ENCODE data around the gene TEX38. TPM values are rescaled to one million over a fixed set of nuclear protein-coding genes. Genes with fewer than 3 reads are reported as not detected.

Gene TEX38
- total and polyA plus RNA-seq, 2 experiments from 2014 or later: not detected

DNA sequence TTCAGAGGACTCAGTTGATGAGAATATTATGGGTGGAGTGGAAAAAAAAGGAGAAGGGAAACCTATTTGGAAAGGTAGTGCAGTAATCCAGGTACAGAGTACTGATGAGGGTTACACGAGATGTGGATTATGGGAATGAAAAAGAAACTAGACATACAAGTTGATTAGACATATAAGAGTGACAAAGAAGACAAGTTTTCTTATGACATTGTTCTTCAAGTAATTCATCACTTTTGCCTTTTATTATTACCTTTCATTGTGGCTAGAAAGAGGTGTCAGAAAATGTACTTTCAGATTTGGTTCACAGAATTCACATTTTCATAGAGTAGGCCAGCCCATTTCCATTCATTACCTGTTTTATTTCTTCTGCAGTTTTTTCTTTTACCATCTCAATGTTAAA is 13.9 kb upstream of the TEX38 start:
- no peaks in the 10 kb centered on the region for H3K27me3 ChIP-seq (ENCODE audit: insufficient read depth)
- H3K9me2 ChIP-seq (ENCODE audit: insufficient read depth): no peaks in the 10 kb centered on the region
- Mint-ChIP-seq H3K27ac (no peak overlapping the region), H3K36me3 (ENCODE audit: low read depth) (peaks cover 26% of the 10 kb centered on the region), H3K4me1 (no peaks in the 10 kb centered on the region), H3K27me3 (ENCODE audit: insufficient read depth, low read depth, poor library complexity) (no peaks in the 10 kb centered on the region), H3K4me3 (no peak overlapping the region), H3K9me3 (no peaks in the 10 kb centered on the region)
- no peak overlapping the region for H3K4me3 ChIP-seq
- H3K4me1 ChIP-seq (ENCODE audit: insufficient read depth): no peaks in the 10 kb centered on the region
- no peak overlapping the region for H3K27ac ChIP-seq (ENCODE audit: low read depth)
- no peaks in the 10 kb centered on the region for H3F3A ChIP-seq (replicated peaks; ENCODE audit: low read depth)
- H3K79me2 ChIP-seq (replicated peaks; ENCODE audit: insufficient read depth): 0 out of 2 replicates have a peak, but pooled peaks cover 4% of the 10 kb centered on the region
- DNase-seq (ENCODE audit: low spot score): no peak
- no peak overlapping the region for H2AFZ ChIP-seq
- ATAC-seq: no peak
- no peak for TF ChIP-seq CREB1 (CRISPR knock-in tag; IDR thresholded peaks at IDR 0.05; ENCODE audit: low read depth)
- TF ChIP-seq, protein P1, sequence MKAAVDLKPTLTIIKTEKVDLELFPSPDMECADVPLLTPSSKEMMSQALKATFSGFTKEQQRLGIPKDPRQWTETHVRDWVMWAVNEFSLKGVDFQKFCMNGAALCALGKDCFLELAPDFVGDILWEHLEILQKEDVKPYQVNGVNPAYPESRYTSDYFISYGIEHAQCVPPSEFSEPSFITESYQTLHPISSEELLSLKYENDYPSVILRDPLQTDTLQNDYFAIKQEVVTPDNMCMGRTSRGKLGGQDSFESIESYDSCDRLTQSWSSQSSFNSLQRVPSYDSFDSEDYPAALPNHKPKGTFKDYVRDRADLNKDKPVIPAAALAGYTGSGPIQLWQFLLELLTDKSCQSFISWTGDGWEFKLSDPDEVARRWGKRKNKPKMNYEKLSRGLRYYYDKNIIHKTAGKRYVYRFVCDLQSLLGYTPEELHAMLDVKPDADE (IDR thresholded peaks at IDR 0.05): no peak
- TF ChIP-seq EZH2phosphoT487 (IDR thresholded peaks at IDR 0.05; ENCODE audit: unreplicated experiment): no peak
- TF ChIP-seq, protein P2, sequence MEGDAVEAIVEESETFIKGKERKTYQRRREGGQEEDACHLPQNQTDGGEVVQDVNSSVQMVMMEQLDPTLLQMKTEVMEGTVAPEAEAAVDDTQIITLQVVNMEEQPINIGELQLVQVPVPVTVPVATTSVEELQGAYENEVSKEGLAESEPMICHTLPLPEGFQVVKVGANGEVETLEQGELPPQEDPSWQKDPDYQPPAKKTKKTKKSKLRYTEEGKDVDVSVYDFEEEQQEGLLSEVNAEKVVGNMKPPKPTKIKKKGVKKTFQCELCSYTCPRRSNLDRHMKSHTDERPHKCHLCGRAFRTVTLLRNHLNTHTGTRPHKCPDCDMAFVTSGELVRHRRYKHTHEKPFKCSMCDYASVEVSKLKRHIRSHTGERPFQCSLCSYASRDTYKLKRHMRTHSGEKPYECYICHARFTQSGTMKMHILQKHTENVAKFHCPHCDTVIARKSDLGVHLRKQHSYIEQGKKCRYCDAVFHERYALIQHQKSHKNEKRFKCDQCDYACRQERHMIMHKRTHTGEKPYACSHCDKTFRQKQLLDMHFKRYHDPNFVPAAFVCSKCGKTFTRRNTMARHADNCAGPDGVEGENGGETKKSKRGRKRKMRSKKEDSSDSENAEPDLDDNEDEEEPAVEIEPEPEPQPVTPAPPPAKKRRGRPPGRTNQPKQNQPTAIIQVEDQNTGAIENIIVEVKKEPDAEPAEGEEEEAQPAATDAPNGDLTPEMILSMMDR (conservative IDR thresholded peaks at IDR 0.05; ENCODE audit: low read depth in 2 of 2): no peak
- no peak for TF ChIP-seq EZH2 (IDR thresholded peaks at IDR 0.05; ENCODE audit: low read depth, unreplicated experiment)
- TF ChIP-seq POLR2AphosphoS5 (IDR thresholded peaks at IDR 0.05; ENCODE audit: low read depth): no peak
- TF ChIP-seq STAT1 (IDR thresholded peaks at IDR 0.05; ENCODE audit: unreplicated experiment): no peak
- TF ChIP-seq, protein P3, sequence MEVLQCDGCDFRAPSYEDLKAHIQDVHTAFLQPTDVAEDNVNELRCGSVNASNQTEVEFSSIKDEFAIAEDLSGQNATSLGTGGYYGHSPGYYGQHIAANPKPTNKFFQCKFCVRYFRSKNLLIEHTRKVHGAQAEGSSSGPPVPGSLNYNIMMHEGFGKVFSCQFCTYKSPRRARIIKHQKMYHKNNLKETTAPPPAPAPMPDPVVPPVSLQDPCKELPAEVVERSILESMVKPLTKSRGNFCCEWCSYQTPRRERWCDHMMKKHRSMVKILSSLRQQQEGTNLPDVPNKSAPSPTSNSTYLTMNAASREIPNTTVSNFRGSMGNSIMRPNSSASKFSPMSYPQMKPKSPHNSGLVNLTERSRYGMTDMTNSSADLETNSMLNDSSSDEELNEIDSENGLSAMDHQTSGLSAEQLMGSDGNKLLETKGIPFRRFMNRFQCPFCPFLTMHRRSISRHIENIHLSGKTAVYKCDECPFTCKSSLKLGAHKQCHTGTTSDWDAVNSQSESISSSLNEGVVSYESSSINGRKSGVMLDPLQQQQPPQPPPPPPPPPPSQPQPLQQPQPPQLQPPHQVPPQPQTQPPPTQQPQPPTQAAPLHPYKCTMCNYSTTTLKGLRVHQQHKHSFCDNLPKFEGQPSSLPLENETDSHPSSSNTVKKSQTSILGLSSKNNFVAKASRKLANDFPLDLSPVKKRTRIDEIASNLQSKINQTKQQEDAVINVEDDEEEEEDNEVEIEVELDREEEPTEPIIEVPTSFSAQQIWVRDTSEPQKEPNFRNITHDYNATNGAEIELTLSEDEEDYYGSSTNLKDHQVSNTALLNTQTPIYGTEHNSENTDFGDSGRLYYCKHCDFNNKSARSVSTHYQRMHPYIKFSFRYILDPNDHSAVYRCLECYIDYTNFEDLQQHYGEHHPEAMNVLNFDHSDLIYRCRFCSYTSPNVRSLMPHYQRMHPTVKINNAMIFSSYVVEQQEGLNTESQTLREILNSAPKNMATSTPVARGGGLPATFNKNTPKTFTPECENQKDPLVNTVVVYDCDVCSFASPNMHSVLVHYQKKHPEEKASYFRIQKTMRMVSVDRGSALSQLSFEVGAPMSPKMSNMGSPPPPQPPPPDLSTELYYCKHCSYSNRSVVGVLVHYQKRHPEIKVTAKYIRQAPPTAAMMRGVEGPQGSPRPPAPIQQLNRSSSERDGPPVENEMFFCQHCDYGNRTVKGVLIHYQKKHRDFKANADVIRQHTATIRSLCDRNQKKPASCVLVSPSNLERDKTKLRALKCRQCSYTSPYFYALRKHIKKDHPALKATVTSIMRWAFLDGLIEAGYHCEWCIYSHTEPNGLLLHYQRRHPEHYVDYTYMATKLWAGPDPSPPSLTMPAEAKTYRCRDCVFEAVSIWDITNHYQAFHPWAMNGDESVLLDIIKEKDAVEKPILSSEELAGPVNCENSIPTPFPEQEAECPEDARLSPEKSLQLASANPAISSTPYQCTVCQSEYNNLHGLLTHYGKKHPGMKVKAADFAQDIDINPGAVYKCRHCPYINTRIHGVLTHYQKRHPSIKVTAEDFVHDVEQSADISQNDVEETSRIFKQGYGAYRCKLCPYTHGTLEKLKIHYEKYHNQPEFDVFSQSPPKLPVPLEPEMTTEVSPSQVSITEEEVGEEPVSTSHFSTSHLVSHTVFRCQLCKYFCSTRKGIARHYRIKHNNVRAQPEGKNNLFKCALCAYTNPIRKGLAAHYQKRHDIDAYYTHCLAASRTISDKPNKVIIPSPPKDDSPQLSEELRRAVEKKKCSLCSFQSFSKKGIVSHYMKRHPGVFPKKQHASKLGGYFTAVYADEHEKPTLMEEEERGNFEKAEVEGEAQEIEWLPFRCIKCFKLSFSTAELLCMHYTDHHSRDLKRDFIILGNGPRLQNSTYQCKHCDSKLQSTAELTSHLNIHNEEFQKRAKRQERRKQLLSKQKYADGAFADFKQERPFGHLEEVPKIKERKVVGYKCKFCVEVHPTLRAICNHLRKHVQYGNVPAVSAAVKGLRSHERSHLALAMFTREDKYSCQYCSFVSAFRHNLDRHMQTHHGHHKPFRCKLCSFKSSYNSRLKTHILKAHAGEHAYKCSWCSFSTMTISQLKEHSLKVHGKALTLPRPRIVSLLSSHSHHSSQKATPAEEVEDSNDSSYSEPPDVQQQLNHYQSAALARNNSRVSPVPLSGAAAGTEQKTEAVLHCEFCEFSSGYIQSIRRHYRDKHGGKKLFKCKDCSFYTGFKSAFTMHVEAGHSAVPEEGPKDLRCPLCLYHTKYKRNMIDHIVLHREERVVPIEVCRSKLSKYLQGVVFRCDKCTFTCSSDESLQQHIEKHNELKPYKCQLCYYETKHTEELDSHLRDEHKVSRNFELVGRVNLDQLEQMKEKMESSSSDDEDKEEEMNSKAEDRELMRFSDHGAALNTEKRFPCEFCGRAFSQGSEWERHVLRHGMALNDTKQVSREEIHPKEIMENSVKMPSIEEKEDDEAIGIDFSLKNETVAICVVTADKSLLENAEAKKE (CRISPR knock-in tag; IDR thresholded peaks at IDR 0.05): no peak
- TF ChIP-seq NANOG (IDR thresholded peaks at IDR 0.05; ENCODE audit: borderline replicate concordance): no peak
- TF ChIP-seq ZNF114 (CRISPR knock-in tag; IDR thresholded peaks at IDR 0.05): no peak
- TF ChIP-seq ZNF331 (CRISPR knock-in tag; IDR thresholded peaks at IDR 0.05; ENCODE audit: low read depth): no peak
- TF ChIP-seq JUNB (IDR thresholded peaks at IDR 0.05; ENCODE audit: unreplicated experiment): no peak
- TF ChIP-seq, protein P4, sequence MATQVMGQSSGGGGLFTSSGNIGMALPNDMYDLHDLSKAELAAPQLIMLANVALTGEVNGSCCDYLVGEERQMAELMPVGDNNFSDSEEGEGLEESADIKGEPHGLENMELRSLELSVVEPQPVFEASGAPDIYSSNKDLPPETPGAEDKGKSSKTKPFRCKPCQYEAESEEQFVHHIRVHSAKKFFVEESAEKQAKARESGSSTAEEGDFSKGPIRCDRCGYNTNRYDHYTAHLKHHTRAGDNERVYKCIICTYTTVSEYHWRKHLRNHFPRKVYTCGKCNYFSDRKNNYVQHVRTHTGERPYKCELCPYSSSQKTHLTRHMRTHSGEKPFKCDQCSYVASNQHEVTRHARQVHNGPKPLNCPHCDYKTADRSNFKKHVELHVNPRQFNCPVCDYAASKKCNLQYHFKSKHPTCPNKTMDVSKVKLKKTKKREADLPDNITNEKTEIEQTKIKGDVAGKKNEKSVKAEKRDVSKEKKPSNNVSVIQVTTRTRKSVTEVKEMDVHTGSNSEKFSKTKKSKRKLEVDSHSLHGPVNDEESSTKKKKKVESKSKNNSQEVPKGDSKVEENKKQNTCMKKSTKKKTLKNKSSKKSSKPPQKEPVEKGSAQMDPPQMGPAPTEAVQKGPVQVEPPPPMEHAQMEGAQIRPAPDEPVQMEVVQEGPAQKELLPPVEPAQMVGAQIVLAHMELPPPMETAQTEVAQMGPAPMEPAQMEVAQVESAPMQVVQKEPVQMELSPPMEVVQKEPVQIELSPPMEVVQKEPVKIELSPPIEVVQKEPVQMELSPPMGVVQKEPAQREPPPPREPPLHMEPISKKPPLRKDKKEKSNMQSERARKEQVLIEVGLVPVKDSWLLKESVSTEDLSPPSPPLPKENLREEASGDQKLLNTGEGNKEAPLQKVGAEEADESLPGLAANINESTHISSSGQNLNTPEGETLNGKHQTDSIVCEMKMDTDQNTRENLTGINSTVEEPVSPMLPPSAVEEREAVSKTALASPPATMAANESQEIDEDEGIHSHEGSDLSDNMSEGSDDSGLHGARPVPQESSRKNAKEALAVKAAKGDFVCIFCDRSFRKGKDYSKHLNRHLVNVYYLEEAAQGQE (IDR thresholded peaks at IDR 0.05; ENCODE audit: unreplicated experiment): no peak
- no peak overlapping the region for H3K4me2 ChIP-seq
- H4K20me1 ChIP-seq (replicated peaks; ENCODE audit: insufficient read depth): 0 out of 2 replicates have a peak, but pooled peaks cover 11% of the 10 kb centered on the region
- H3K36me3 ChIP-seq (ENCODE audit: insufficient read depth): peaks cover 11% of the 10 kb centered on the region
